HepG2 (cell line): ENCODE results near the gene F7. TPM values are rescaled to one million over a fixed set of nuclear protein-coding genes. Genes with fewer than 3 reads are reported as not detected.

Experiments used
- MXI1 ChIP-seq: IDR thresholded peaks from 3 replicates; pipeline ENCODE4 v1.6.1; 2012; ENCODE audit warnings: low read depth, low read length, inconsistent platforms, borderline replicate concordance
- NCOA2 ChIP-seq: sonication (generic); formaldehyde crosslinking; IDR thresholded peaks from 2 replicates; pipeline ENCODE4 v1.8.0; 2022; ENCODE audit warnings: inconsistent platforms
- ZNF274 ChIP-seq: sonication (generic); formaldehyde crosslinking; IDR thresholded peaks from 2 replicates; pipeline ENCODE4 v1.5.1; 2020; ENCODE audit warnings: mild to moderate bottlenecking, missing genetic modification reagents
- polyA plus RNA-seq, 8 experiments: library from polyadenylated mRNA; depleted of rRNA in 3 of 8; stranded (reverse) in 7 of 8; unstranded in 1 of 8; fragments of >200 nt; fragmentation: Illumina TruSeq in 4 of 8; extraction: Trizol in 4 of 8; gene quantifications; 2 replicates each; pipeline versions ENCODE4 v1.2.1 to v1.2.3, GENCODE V29; 2011 to 2016; ENCODE audit warnings: low read depth in 4 of 8, missing spikeins in 1 of 8, mixed read lengths in 1 of 8; ENCODE audit not compliant: insufficient read depth in 1 of 8
- total RNA-seq, 5 experiments: library from RNA; depleted of rRNA; stranded (reverse); fragments of >200 nt; fragmentation: Illumina TruSeq; extraction: Trizol; gene quantifications; 2 replicates each; pipeline ENCODE4 v1.2.3, GENCODE V29; 2016; ENCODE audit warnings: low read depth in 1 of 5
- TF ChIP-seq, protein P1 (sequence below), 2 experiments: sonication (generic) in 1 of 2; formaldehyde crosslinking in 1 of 2; IDR thresholded peaks; 2 replicates each; pipeline versions ENCODE4 v1.5.1 to v1.6.1; 2011 to 2020; ENCODE audit warnings: borderline replicate concordance in 1 of 2, low read depth in 1 of 2, low read length in 1 of 2, mild to moderate bottlenecking in 1 of 2, missing genetic modification reagents in 1 of 2, moderate library complexity in 1 of 2
- TF ChIP-seq, protein P2 (sequence below): sonication (generic); formaldehyde crosslinking; IDR thresholded peaks from 2 replicates; pipeline ENCODE4 v1.5.1; 2020; ENCODE audit warnings: mild to moderate bottlenecking, missing genetic modification reagents, moderate library complexity
- TF ChIP-seq, protein P3 (sequence below): sonication (generic); formaldehyde crosslinking; IDR thresholded peaks from 2 replicates; pipeline ENCODE4 v1.4.0; 2020; ENCODE audit warnings: mild to moderate bottlenecking, missing genetic modification reagents
- TF ChIP-seq, protein P4 (sequence below): sonication (generic); formaldehyde crosslinking; IDR thresholded peaks from 2 replicates; pipeline ENCODE4 v1.4.0; 2020; ENCODE audit warnings: missing genetic modification reagents, mild to moderate bottlenecking, borderline replicate concordance
- TF ChIP-seq, protein P5 (sequence below): sonication (generic); formaldehyde crosslinking; conservative IDR thresholded peaks from 2 replicates; pipeline ENCODE4 v1.8.1; 2023; ENCODE audit warnings: missing genetic modification reagents

The F7 gene
- total and polyA plus RNA-seq, 2 of the 13 experiments (the other 11 are each of a cell fraction or from before 2014, with no cell fraction given), result 12.6 to 26.5 TPM

DNA sequence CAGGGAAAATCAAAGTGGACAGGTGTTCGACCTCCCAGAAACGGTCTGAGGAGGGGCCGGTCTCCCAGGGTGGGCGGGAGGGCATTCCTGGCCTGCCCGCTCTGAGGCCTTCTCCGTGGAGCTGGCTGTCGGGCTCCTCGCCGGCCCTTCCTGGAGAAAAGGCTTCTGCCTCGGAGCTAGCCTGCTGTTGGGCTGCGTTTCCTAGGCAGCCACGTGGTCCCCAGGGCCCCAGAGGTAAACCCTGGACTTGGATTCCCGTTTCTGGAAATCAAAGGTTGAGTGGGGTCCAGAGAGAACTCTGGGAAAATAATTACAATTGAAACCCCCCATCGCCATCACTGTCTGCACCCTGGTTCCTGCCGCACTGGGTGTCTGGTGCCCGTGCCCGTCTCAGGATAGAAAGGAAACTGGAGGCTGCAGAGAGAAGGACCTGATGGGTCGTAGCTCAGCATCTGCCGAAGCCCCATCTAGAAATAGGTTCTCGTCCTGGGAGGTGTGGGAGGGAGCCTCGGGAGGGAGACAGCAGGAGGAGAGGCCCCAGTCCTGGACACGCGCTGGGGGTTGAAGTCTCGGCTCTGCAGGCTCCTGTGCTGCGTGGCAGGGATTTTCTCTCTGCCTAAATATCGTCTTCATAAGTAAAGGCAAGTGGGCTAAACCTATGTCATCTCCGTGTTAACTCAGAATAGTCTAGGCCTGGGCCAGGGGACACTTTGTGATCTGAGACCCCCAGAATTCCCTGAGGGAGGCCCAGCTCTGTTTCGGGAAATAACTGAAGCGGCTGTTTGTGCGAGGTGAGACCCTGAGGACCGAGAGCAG, 45.2 kb downstream of the F7 start (continued):
- TF ChIP-seq, protein P1, sequence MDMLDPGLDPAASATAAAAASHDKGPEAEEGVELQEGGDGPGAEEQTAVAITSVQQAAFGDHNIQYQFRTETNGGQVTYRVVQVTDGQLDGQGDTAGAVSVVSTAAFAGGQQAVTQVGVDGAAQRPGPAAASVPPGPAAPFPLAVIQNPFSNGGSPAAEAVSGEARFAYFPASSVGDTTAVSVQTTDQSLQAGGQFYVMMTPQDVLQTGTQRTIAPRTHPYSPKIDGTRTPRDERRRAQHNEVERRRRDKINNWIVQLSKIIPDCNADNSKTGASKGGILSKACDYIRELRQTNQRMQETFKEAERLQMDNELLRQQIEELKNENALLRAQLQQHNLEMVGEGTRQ (IDR thresholded peaks at IDR 0.05; ENCODE audit: low read depth, low read length), result 0 out of 2 replicates have a peak, but pooled peaks have one; percentile 4
- TF ChIP-seq, protein P1 (CRISPR knock-in tag; IDR thresholded peaks at IDR 0.05; ENCODE audit: borderline replicate concordance), result peak; percentile 24; the same call in 1 of the 2 replicates
- TF ChIP-seq ZNF274 (CRISPR knock-in tag) (0 out of 2 replicates have a peak, but pooled peaks have one; percentile 18), MXI1 (0 out of 3 replicates have a peak, but pooled peaks have one; percentile 36), NCOA2 (CRISPR knock-in tag) (no peak)
- TF ChIP-seq, protein P2, sequence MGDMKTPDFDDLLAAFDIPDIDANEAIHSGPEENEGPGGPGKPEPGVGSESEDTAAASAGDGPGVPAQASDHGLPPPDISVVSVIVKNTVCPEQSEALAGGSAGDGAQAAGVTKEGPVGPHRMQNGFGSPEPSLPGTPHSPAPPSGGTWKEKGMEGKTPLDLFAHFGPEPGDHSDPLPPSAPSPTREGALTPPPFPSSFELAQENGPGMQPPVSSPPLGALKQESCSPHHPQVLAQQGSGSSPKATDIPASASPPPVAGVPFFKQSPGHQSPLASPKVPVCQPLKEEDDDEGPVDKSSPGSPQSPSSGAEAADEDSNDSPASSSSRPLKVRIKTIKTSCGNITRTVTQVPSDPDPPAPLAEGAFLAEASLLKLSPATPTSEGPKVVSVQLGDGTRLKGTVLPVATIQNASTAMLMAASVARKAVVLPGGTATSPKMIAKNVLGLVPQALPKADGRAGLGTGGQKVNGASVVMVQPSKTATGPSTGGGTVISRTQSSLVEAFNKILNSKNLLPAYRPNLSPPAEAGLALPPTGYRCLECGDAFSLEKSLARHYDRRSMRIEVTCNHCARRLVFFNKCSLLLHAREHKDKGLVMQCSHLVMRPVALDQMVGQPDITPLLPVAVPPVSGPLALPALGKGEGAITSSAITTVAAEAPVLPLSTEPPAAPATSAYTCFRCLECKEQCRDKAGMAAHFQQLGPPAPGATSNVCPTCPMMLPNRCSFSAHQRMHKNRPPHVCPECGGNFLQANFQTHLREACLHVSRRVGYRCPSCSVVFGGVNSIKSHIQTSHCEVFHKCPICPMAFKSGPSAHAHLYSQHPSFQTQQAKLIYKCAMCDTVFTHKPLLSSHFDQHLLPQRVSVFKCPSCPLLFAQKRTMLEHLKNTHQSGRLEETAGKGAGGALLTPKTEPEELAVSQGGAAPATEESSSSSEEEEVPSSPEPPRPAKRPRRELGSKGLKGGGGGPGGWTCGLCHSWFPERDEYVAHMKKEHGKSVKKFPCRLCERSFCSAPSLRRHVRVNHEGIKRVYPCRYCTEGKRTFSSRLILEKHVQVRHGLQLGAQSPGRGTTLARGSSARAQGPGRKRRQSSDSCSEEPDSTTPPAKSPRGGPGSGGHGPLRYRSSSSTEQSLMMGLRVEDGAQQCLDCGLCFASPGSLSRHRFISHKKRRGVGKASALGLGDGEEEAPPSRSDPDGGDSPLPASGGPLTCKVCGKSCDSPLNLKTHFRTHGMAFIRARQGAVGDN (CRISPR knock-in tag), result peak; percentile 83
- TF ChIP-seq, protein P3, sequence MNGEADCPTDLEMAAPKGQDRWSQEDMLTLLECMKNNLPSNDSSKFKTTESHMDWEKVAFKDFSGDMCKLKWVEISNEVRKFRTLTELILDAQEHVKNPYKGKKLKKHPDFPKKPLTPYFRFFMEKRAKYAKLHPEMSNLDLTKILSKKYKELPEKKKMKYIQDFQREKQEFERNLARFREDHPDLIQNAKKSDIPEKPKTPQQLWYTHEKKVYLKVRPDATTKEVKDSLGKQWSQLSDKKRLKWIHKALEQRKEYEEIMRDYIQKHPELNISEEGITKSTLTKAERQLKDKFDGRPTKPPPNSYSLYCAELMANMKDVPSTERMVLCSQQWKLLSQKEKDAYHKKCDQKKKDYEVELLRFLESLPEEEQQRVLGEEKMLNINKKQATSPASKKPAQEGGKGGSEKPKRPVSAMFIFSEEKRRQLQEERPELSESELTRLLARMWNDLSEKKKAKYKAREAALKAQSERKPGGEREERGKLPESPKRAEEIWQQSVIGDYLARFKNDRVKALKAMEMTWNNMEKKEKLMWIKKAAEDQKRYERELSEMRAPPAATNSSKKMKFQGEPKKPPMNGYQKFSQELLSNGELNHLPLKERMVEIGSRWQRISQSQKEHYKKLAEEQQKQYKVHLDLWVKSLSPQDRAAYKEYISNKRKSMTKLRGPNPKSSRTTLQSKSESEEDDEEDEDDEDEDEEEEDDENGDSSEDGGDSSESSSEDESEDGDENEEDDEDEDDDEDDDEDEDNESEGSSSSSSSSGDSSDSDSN (CRISPR knock-in tag), result 0 out of 2 replicates have a peak, but pooled peaks have one; percentile 34
- TF ChIP-seq, protein P4, sequence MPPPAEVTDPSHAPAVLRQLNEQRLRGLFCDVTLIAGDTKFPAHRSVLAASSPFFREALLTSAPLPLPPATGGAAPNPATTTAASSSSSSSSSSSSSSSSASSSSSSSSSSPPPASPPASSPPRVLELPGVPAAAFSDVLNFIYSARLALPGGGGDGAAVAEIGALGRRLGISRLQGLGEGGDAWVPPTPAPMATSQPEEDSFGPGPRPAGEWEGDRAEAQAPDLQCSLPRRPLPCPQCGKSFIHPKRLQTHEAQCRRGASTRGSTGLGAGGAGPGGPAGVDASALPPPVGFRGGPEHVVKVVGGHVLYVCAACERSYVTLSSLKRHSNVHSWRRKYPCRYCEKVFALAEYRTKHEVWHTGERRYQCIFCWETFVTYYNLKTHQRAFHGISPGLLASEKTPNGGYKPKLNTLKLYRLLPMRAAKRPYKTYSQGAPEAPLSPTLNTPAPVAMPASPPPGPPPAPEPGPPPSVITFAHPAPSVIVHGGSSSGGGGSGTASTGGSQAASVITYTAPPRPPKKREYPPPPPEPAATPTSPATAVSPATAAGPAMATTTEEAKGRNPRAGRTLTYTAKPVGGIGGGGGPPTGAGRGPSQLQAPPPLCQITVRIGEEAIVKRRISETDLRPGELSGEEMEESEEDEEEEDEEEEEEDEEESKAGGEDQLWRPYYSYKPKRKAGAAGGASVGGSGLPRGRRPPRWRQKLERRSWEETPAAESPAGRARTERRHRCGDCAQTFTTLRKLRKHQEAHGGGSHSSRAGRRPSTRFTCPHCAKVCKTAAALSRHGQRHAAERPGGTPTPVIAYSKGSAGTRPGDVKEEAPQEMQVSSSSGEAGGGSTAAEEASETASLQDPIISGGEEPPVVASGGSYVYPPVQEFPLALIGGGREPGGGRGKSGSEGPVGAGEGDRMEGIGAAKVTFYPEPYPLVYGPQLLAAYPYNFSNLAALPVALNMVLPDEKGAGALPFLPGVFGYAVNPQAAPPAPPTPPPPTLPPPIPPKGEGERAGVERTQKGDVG (CRISPR knock-in tag), result peak; percentile 28; the same call in 1 of the 2 replicates
- TF ChIP-seq, protein P5, sequence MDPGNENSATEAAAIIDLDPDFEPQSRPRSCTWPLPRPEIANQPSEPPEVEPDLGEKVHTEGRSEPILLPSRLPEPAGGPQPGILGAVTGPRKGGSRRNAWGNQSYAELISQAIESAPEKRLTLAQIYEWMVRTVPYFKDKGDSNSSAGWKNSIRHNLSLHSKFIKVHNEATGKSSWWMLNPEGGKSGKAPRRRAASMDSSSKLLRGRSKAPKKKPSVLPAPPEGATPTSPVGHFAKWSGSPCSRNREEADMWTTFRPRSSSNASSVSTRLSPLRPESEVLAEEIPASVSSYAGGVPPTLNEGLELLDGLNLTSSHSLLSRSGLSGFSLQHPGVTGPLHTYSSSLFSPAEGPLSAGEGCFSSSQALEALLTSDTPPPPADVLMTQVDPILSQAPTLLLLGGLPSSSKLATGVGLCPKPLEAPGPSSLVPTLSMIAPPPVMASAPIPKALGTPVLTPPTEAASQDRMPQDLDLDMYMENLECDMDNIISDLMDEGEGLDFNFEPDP (CRISPR knock-in tag), result 0 out of 2 replicates have a peak, but pooled peaks have one; percentile 22
